GM12872 (cell line): ENCODE results near the gene PSME2.

Experiments used
- CTCF ChIP-seq: IDR thresholded peaks from 3 replicates; pipeline ENCODE4 v1.5.1; 2011; ENCODE audit warnings: low read depth, mild to moderate bottlenecking, low read length, moderate library complexity; ENCODE audit not compliant: insufficient read depth

Gene PSME2

DNA sequence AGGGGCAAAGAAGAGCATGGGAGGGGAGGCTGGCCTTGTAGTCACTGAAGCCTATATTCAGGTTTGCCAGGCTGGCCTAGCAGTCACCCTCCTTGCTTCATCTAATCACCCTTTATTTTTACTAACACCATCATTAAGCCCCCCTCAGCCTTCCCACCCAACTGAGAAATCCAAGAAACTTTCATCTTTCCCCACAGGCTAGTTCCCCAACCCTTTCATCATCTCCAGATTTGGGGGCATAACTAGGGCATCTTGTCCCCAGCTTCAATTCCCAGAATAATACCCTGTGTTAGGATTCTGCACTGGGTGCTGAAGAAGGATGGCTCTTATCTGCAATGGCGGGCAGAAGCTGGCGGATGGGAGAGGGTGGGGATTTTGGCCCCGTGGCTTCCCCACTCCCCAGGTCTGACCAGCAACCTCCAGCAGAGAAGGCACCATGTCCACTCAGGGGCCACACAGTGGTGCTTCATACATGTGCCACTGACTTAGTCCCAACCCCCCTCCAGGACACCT, 45.4 kb downstream of the PSME2 start:
- TF ChIP-seq CTCF: no peak

- no peak for TF ChIP-seq CTCF
Observed at GRCh38 chr14:24100197-24100981, 46.0 kb downstream of the PSME2 start.

GRCh38 chr14:24098927-24099813, 47.2 kb downstream of the PSME2 start:
- TF ChIP-seq CTCF: no peak

- no peak for TF ChIP-seq CTCF
Observed at GRCh38 chr14:24098229-24098926, 48.0 kb downstream of the PSME2 start.

GRCh38 chr14:24096545-24097181, 49.7 kb downstream of the PSME2 start:
- TF ChIP-seq CTCF: no peak

DNA sequence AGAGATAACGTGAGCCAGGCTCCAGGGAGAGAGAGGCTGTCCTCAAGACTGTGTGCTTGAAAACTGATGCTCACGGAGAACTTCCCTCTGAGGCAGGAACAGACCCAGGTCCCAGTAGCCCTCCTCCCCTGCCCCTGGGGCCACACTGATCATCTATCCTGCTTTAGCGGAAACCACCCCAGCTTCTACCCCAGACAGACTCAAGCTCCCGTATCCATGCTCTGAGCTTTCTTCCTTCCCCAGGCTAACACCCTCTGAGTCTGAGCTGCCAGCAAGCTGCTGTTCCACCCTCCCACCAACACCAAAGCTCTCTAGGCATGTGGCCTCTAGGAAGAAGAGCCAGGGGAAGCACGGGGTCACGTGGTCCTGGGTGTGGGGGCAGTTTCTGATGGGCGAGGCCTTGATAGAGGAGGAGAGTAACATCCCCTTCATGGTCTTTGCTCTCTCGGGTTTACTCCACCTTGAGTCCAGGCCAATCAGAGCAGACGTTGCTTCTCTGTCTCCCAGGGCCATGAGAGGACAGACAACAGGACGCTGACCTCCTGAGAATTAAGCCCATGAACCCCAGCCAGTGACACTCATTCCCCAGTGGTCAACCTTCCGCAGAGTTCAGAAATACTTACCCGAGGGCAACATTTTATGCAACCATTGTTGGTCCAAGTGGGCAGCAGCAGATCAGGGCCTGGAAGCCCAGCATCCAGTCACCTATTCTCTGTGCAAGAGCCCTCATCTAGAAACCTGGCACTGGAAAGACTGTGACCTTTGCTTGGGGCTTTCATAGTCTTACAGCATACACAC, 50.9 kb downstream of the PSME2 start:
- TF ChIP-seq CTCF: no peak
